ENCODE results near the gene TRAF3IP1.

DNA sequence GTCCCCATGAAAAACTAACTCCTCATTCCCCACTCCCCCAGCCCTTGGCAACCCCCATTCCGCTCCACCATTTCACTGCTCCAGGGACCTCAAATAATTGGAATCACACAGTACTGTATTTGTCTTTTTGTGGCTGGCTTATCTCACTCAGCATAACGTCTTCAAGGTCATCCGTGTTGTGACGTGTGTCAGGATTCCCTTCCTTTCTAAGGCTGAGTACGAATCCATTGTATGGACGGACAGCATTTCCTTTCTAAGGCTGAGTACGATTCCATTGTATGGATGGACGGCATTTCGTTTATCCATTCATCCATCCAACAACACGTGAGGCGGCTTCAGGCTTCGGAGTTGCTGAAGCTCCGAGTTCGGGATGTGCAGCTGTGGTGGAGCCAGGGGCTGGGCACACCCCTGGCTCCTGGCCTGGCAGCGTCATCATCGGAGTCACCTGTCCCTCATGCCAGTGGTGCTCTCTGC, 105.2 kb downstream of the TRAF3IP1 start:
- TF ChIP-seq POLR2A (IDR thresholded peaks at IDR 0.05): no peak
- TF ChIP-seq, protein P1, sequence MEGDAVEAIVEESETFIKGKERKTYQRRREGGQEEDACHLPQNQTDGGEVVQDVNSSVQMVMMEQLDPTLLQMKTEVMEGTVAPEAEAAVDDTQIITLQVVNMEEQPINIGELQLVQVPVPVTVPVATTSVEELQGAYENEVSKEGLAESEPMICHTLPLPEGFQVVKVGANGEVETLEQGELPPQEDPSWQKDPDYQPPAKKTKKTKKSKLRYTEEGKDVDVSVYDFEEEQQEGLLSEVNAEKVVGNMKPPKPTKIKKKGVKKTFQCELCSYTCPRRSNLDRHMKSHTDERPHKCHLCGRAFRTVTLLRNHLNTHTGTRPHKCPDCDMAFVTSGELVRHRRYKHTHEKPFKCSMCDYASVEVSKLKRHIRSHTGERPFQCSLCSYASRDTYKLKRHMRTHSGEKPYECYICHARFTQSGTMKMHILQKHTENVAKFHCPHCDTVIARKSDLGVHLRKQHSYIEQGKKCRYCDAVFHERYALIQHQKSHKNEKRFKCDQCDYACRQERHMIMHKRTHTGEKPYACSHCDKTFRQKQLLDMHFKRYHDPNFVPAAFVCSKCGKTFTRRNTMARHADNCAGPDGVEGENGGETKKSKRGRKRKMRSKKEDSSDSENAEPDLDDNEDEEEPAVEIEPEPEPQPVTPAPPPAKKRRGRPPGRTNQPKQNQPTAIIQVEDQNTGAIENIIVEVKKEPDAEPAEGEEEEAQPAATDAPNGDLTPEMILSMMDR (IDR thresholded peaks at IDR 0.05 in 4 of 5, conservative IDR thresholded peaks at IDR 0.05 in 1 of 5): no peak
